GM23338 (cell line): Measurements from ENCODE around the gene HOXD9. TPM values are rescaled to one million over a fixed set of nuclear protein-coding genes. Genes with fewer than 3 reads are reported as not detected.

Source experiments
- ATAC-seq: fragments of 200-7000 bp; cut with Tn5 transposase; 3 replicates; pipeline ENCODE4 v1.9.1; 2020
- DNase-seq: peaks from one replicate; pipeline ENCODE4 v3.0.0-alpha.2; 2015; ENCODE audit warnings: low spot score
- H2AFZ ChIP-seq: fragments of 200-600 bp; sonication (generic); 2 replicates; pipeline ENCODE4 v1.8.0; 2016; ENCODE audit warnings: antibody characterized with exemption, mild to moderate bottlenecking, moderate library complexity
- H3F3A ChIP-seq: fragments of 200-600 bp; sonication (generic); replicated peaks from 2 replicates; pipeline ENCODE4 v1.8.0; 2017; ENCODE audit warnings: antibody characterized with exemption, mixed run types, low read depth
- H3K27ac ChIP-seq: fragments of 200-600 bp; sonication (generic); 2 replicates; pipeline ENCODE4 v1.6.1; 2016; ENCODE audit warnings: low read depth
- H3K27me3 ChIP-seq: fragments of 200-600 bp; sonication (generic); 2 replicates; pipeline ENCODE4 v1.8.0; 2016; ENCODE audit warnings: mild to moderate bottlenecking, mixed run types, moderate library complexity; ENCODE audit not compliant: insufficient read depth
- H3K36me3 ChIP-seq: fragments of 200-600 bp; sonication (generic); 2 replicates; pipeline ENCODE4 v1.8.0; 2016; ENCODE audit warnings: mild to moderate bottlenecking; ENCODE audit not compliant: insufficient read depth
- H3K4me1 ChIP-seq: fragments of 200-600 bp; sonication (generic); 2 replicates; pipeline ENCODE4 v1.8.0; 2016; ENCODE audit warnings: mild to moderate bottlenecking, moderate library complexity; ENCODE audit not compliant: insufficient read depth
- H3K4me2 ChIP-seq: fragments of 200-600 bp; sonication (generic); 2 replicates; pipeline ENCODE4 v1.7.1; 2017; ENCODE audit warnings: mixed run types
- H3K4me3 ChIP-seq: fragments of 200-600 bp; sonication (generic); 2 replicates; pipeline ENCODE4 v1.6.1; 2016; ENCODE audit warnings: mixed run types
- H3K79me2 ChIP-seq: fragments of 200-600 bp; sonication (generic); replicated peaks from 2 replicates; pipeline ENCODE4 v1.8.0; 2017; ENCODE audit warnings: mild to moderate bottlenecking; ENCODE audit not compliant: insufficient read depth
- H3K9me2 ChIP-seq: fragments of 200-600 bp; sonication (generic); 2 replicates; pipeline ENCODE4 v1.8.0; 2017; ENCODE audit not compliant: insufficient read depth
- H4K20me1 ChIP-seq: fragments of 200-600 bp; sonication (generic); replicated peaks from 2 replicates; pipeline ENCODE4 v1.8.0; 2017; ENCODE audit warnings: mild to moderate bottlenecking; ENCODE audit not compliant: insufficient read depth
- H3K27ac Mint-ChIP-seq: 2 replicates; pipeline ENCODE4 v1.8.0; 2020; ENCODE audit warnings: inconsistent platforms, mild to moderate bottlenecking, moderate library complexity, mixed read lengths
- H3K27me3 Mint-ChIP-seq: 3 replicates; pipeline ENCODE4 v1.8.0; 2022; ENCODE audit warnings: low read depth, mild to moderate bottlenecking, moderate library complexity, mixed read lengths, inconsistent platforms; ENCODE audit not compliant: insufficient read depth, poor library complexity
- H3K36me3 Mint-ChIP-seq: 3 replicates; pipeline ENCODE4 v1.8.0; 2021; ENCODE audit warnings: low read depth, mild to moderate bottlenecking, inconsistent platforms, moderate library complexity, mixed read lengths
- H3K4me1 Mint-ChIP-seq: 3 replicates; pipeline ENCODE4 v1.8.0; 2020; ENCODE audit warnings: mild to moderate bottlenecking, inconsistent platforms, mixed read lengths
- H3K4me3 Mint-ChIP-seq: 3 replicates; pipeline ENCODE4 v1.8.0; 2021; ENCODE audit warnings: moderate library complexity, mild to moderate bottlenecking, inconsistent platforms, mixed read lengths
- H3K9me3 Mint-ChIP-seq: 3 replicates; pipeline ENCODE4 v1.8.0; 2020; ENCODE audit warnings: moderate library complexity, mild to moderate bottlenecking, inconsistent platforms, mixed read lengths
- CREB1 ChIP-seq: fragments of 250-450 bp; sonication (Bioruptor Pico); IDR thresholded peaks from 2 replicates; pipeline ENCODE4 v1.5.0; 2020; ENCODE audit warnings: low read depth, mild to moderate bottlenecking, moderate library complexity
- CTCF ChIP-seq, 2 experiments: fragments of 200-600 bp in 1 of 2; sonication (generic) in 1 of 2; conservative IDR thresholded peaks; 2 replicates each; pipeline versions ENCODE4 v1.5.1 to v1.6.1; 2016 to 2017; ENCODE audit warnings: antibody characterized with exemption in 2 of 2, low read depth in 2 of 2, mild to moderate bottlenecking in 2 of 2, moderate library complexity in 1 of 2
- ETS1 ChIP-seq: IDR thresholded peaks from 2 replicates; pipeline ENCODE4 v1.6.1; 2016; ENCODE audit warnings: antibody characterized with exemption
- EZH2 ChIP-seq: fragments of 200-600 bp; sonication (generic); IDR thresholded peaks from one replicate; pipeline ENCODE4 v1.8.0; 2017; ENCODE audit warnings: antibody characterized with exemption, mild to moderate bottlenecking, low read depth; ENCODE audit not compliant: unreplicated experiment
- EZH2phosphoT487 ChIP-seq: fragments of 200-600 bp; sonication (generic); IDR thresholded peaks from one replicate; pipeline ENCODE4 v1.8.1; 2018; ENCODE audit warnings: antibody characterized with exemption; ENCODE audit not compliant: unreplicated experiment
- JUNB ChIP-seq: IDR thresholded peaks from one replicate; pipeline ENCODE4 v1.6.1; 2016; ENCODE audit warnings: antibody characterized with exemption; ENCODE audit not compliant: unreplicated experiment
- NANOG ChIP-seq: IDR thresholded peaks from 2 replicates; pipeline ENCODE4 v1.6.1; 2016; ENCODE audit warnings: antibody characterized with exemption, borderline replicate concordance
- POLR2AphosphoS5 ChIP-seq: IDR thresholded peaks from 2 replicates; pipeline ENCODE4 v1.6.1; 2016; ENCODE audit warnings: antibody characterized with exemption, low read depth
- STAT1 ChIP-seq: IDR thresholded peaks from one replicate; pipeline ENCODE4 v1.6.1; 2016; ENCODE audit warnings: antibody characterized with exemption; ENCODE audit not compliant: unreplicated experiment
- ZNF331 ChIP-seq: fragments of 250-450 bp; sonication (Bioruptor Pico); IDR thresholded peaks from 2 replicates; pipeline ENCODE4 v1.5.0; 2020; ENCODE audit warnings: low read depth, mild to moderate bottlenecking, moderate library complexity
- ZNF462 ChIP-seq: fragments of 250-450 bp; sonication (Bioruptor Pico); IDR thresholded peaks from 2 replicates; pipeline ENCODE4 v1.5.0; 2020; ENCODE audit warnings: mild to moderate bottlenecking, moderate library complexity
- polyA plus RNA-seq: library from polyadenylated mRNA; unstranded; fragments of >200 nt; fragmentation: Nextera tagmentation; extraction: Ambion mirVana; gene quantifications from 2 replicates; pipeline ENCODE4 v1.2.1, GENCODE V29; 2016
- total RNA-seq: library from RNA; depleted of rRNA; stranded (reverse); fragments of >200 nt; shearing (Covaris generic); gene quantifications from 2 replicates; pipeline ENCODE4 v1.2.3, GENCODE V29; 2014

Gene HOXD9
- total and polyA plus RNA-seq, 2 experiments from 2014 or later = not detected

GRCh38 chr2:176097820-176098365 is 24.6 kb upstream of the HOXD9 start (continued):
- no peak for TF ChIP-seq ETS1

GRCh38 chr2:176098366-176099158 is 24.0 kb upstream of the HOXD9 start:
- ATAC-seq (peak; percentile 5), DNase-seq (peak; percentile 66)
- H3K4me1 ChIP-seq = peaks cover 62% of the 10 kb centered on the region

More at GRCh38 chr2:176098366-176099158, 24.0 kb upstream of the HOXD9 start:
- H3K4me1 Mint-ChIP-seq = peaks cover 42% of the 10 kb centered on the region
- TF ChIP-seq ZNF331 (CRISPR knock-in tag) (no peak), POLR2AphosphoS5 (no peak), ZNF462 (CRISPR knock-in tag) (no peak), ETS1 (no peak), CTCF (conservative IDR thresholded peaks at IDR 0.05; ENCODE audit: low read depth in 2 of 2) (no peak), EZH2 (peak; percentile 86), STAT1 (no peak), EZH2phosphoT487 (peak; percentile 74), CREB1 (CRISPR knock-in tag) (no peak), NANOG (no peak), JUNB (no peak)
- H3K27me3 Mint-ChIP-seq = peaks cover 99% of the 10 kb centered on the region
- peak overlapping the region; percentile 94 for H3K4me2 ChIP-seq
- H3F3A ChIP-seq = peaks cover 26% of the 10 kb centered on the region
- no peak overlapping the region for H3K27ac ChIP-seq
- H3K27me3 ChIP-seq = peaks cover 94% of the 10 kb centered on the region
- no peaks in the 10 kb centered on the region for H3K9me3 Mint-ChIP-seq
- H3K36me3 ChIP-seq = no peaks in the 10 kb centered on the region; the same call in 1 of the 2 replicates
- H3K4me3 ChIP-seq = peak overlapping the region; percentile 46
- no peak overlapping the region for H3K27ac Mint-ChIP-seq
- no peaks in the 10 kb centered on the region; the same call in 2 of the 3 replicates for H3K36me3 Mint-ChIP-seq
- H2AFZ ChIP-seq = peak overlapping the region; percentile 7
- H3K79me2 ChIP-seq = no peaks in the 10 kb centered on the region
- peaks cover 45% of the 10 kb centered on the region for H4K20me1 ChIP-seq
- no peaks in the 10 kb centered on the region for H3K9me2 ChIP-seq
- H3K4me3 Mint-ChIP-seq = peak overlapping the region; percentile 68
